Hepatocyte (in vitro differentiated cells): Measurements from ENCODE around the gene CRISP2.

ENCODE experiments used
- CTCF ChIP-seq: fragments of 200-600 bp; sonication (generic); IDR thresholded peaks from 2 replicates; pipeline ENCODE4 v1.5.1; 2016; ENCODE audit warnings: antibody characterized with exemption, mild to moderate bottlenecking; ENCODE audit not compliant: poor library complexity
- EZH2phosphoT487 ChIP-seq: fragments of 200-600 bp; sonication (generic); IDR thresholded peaks from one replicate; pipeline ENCODE4 v1.6.1; 2018; ENCODE audit warnings: antibody characterized with exemption, mild to moderate bottlenecking, low read depth, moderate library complexity; ENCODE audit not compliant: unreplicated experiment, severe bottlenecking

GRCh38 chr6:49744259-49744658 is 30.9 kb upstream of the CRISP2 start, which contains the start of gene CRISP3:
- TF ChIP-seq CTCF (no peak), EZH2phosphoT487 (no peak)
